Kidney glomerular epithelial cell (primary cell): Measurements from ENCODE around the gene JADE2.
"Not testable (repeated sequence)": the region's sequence is repeated elsewhere in the genome, so short reads cannot be mapped to it uniquely, and the experiment has no call there.

ENCODE experiments used
- DNase-seq: peaks from one replicate; lab custom pipeline; 2025; lab: John Stamatoyannopoulos, UW

JADE2 gene

GRCh38 chr5:134524826-134525682, at the start of gene JADE2:
JADE2 (plus strand) TSS chr5:134525670; CDS start chr5:134535858, 10,188 bp downstream.
- DNase-seq, result no peak

- DNase-seq, result no peak
These were observed 47.8 kb upstream of the JADE2 start for GRCh38 chr5:134477462-134478245.

- no peak for DNase-seq
These were observed 45.6 kb upstream of the JADE2 start for GRCh38 chr5:134479839-134480238.

GRCh38 chr5:134489227-134489944, 36.1 kb upstream of the JADE2 start:
- no peak for DNase-seq

- no peak for DNase-seq
These were observed 35.1 kb upstream of the JADE2 start for GRCh38 chr5:134490255-134490924.

- no peak for DNase-seq
These were observed 34.6 kb upstream of the JADE2 start for GRCh38 chr5:134490925-134491271.

- DNase-seq, result no peak
These were observed 33.5 kb upstream of the JADE2 start for GRCh38 chr5:134491841-134492442.

GRCh38 chr5:134492568-134492967, 32.9 kb upstream of the JADE2 start:
- no peak for DNase-seq

- DNase-seq, result no peak
These were observed 31.9 kb upstream of the JADE2 start for GRCh38 chr5:134493461-134494055.

- DNase-seq, result no peak
These were observed 30.7 kb upstream of the JADE2 start for GRCh38 chr5:134494780-134495179.

GRCh38 chr5:134499905-134500304, 25.6 kb upstream of the JADE2 start:
- not testable (repeated sequence) for DNase-seq

GRCh38 chr5:134500699-134501430, 24.6 kb upstream of the JADE2 start:
- no peak for DNase-seq

GRCh38 chr5:134502259-134502658, 23.2 kb upstream of the JADE2 start:
- no peak for DNase-seq

- peak; percentile 97 for DNase-seq
These were observed 22.2 kb upstream of the JADE2 start for GRCh38 chr5:134503088-134503936.

GRCh38 chr5:134503937-134504437, 21.5 kb upstream of the JADE2 start:
- DNase-seq, result peak; percentile 25

- no peak for DNase-seq
These were observed 20.7 kb upstream of the JADE2 start for GRCh38 chr5:134504629-134505300.

GRCh38 chr5:134506054-134507039, 19.1 kb upstream of the JADE2 start:
- DNase-seq, result no peak
